OCI-LY1 (cell line): ENCODE results near the gene JUNB.
A peak's percentile ranks its signal among the peaks of the same experiment; 100 is the strongest.

Experiments
- H2AFZ ChIP-seq: fragments of 200-600 bp; sonication (generic), shearing (Covaris generic); 2 replicates; pipeline ENCODE4 v1.6.0; 2014; ENCODE audit warnings: antibody characterized with exemption, mild to moderate bottlenecking, low read length
- H3F3A ChIP-seq: fragments of 200-600 bp; sonication (generic), shearing (Covaris generic); 2 replicates; pipeline ENCODE4 v1.6.0; 2014; ENCODE audit warnings: mild to moderate bottlenecking, antibody characterized with exemption, low read length, moderate library complexity; ENCODE audit not compliant: insufficient read depth
- H3K27ac ChIP-seq: fragments of 200-600 bp; sonication (generic); 2 replicates; pipeline ENCODE4 v1.5.1; 2014; ENCODE audit warnings: low read length, mixed run types, mild to moderate bottlenecking, low read depth; ENCODE audit not compliant: poor library complexity, severe bottlenecking
- H3K27me3 ChIP-seq: fragments of 200-600 bp; sonication (generic); 2 replicates; pipeline ENCODE4 v1.6.0; 2014; ENCODE audit warnings: antibody characterized with exemption, mild to moderate bottlenecking, low read length, moderate library complexity; ENCODE audit not compliant: insufficient read depth
- H3K36me3 ChIP-seq: fragments of 200-600 bp; sonication (generic); 2 replicates; pipeline ENCODE4 v1.6.1; 2014; ENCODE audit warnings: mild to moderate bottlenecking, antibody characterized with exemption, low read length, moderate library complexity, mixed read lengths; ENCODE audit not compliant: insufficient read depth
- H3K4me1 ChIP-seq: fragments of 200-600 bp; sonication (generic); 2 replicates; pipeline ENCODE4 v1.5.1; 2014; ENCODE audit warnings: mild to moderate bottlenecking, low read length, moderate library complexity; ENCODE audit not compliant: insufficient read depth, severe bottlenecking
- H3K4me2 ChIP-seq: fragments of 200-600 bp; sonication (generic), shearing (Covaris generic); 2 replicates; pipeline ENCODE4 v1.6.1; 2014; ENCODE audit warnings: low read length
- H3K4me3 ChIP-seq: fragments of 200-600 bp; sonication (generic); 2 replicates; pipeline ENCODE4 v1.5.1; 2014; ENCODE audit warnings: low read length, low read depth, mild to moderate bottlenecking, mixed read lengths; ENCODE audit not compliant: poor library complexity, severe bottlenecking
- H3K79me2 ChIP-seq: fragments of 200-600 bp; shearing (Covaris generic); 2 replicates; pipeline ENCODE4 v1.6.1; 2016; ENCODE audit warnings: mixed run types, low read length, mixed read lengths; ENCODE audit not compliant: insufficient read depth
- H3K9ac ChIP-seq: fragments of 200-600 bp; sonication (generic), shearing (Covaris generic); 2 replicates; pipeline ENCODE4 v1.6.1; 2014; ENCODE audit warnings: mild to moderate bottlenecking, low read length, mixed read lengths
- H3K9me2 ChIP-seq: fragments of 200-600 bp; sonication (generic), shearing (Covaris generic); 2 replicates; pipeline ENCODE4 v1.6.1; 2014; ENCODE audit warnings: low read depth, mild to moderate bottlenecking, low read length, mixed read lengths
- H3K9me3 ChIP-seq: fragments of 200-600 bp; shearing (Covaris generic); 2 replicates; pipeline ENCODE4 v1.6.1; 2014; ENCODE audit warnings: low read length, mixed read lengths
- H4K20me1 ChIP-seq: fragments of 200-600 bp; sonication (generic), shearing (Covaris generic); 2 replicates; pipeline ENCODE4 v1.6.0; 2016; ENCODE audit warnings: mild to moderate bottlenecking, low read length; ENCODE audit not compliant: insufficient read depth
- EZH2 ChIP-seq: fragments of 200-600 bp; sonication (generic), shearing (Covaris generic); IDR thresholded peaks from 2 replicates; pipeline ENCODE4 v1.8.0; 2017; ENCODE audit warnings: borderline replicate concordance, mixed run types, mild to moderate bottlenecking, antibody characterized with exemption, low read length, moderate library complexity, mixed read lengths
- TF ChIP-seq, protein P1 (sequence below): fragments of 200-600 bp; sonication (generic), shearing (Covaris generic); IDR thresholded peaks from 2 replicates; pipeline ENCODE4 v1.5.1; 2017; ENCODE audit warnings: mild to moderate bottlenecking, antibody characterized with exemption, low read length, moderate library complexity, mixed read lengths

Gene JUNB

GRCh38 chr19:12764698-12765097 lies 26.6 kb upstream of the JUNB start:
- TF ChIP-seq, protein P1, sequence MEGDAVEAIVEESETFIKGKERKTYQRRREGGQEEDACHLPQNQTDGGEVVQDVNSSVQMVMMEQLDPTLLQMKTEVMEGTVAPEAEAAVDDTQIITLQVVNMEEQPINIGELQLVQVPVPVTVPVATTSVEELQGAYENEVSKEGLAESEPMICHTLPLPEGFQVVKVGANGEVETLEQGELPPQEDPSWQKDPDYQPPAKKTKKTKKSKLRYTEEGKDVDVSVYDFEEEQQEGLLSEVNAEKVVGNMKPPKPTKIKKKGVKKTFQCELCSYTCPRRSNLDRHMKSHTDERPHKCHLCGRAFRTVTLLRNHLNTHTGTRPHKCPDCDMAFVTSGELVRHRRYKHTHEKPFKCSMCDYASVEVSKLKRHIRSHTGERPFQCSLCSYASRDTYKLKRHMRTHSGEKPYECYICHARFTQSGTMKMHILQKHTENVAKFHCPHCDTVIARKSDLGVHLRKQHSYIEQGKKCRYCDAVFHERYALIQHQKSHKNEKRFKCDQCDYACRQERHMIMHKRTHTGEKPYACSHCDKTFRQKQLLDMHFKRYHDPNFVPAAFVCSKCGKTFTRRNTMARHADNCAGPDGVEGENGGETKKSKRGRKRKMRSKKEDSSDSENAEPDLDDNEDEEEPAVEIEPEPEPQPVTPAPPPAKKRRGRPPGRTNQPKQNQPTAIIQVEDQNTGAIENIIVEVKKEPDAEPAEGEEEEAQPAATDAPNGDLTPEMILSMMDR, result no peak
- TF ChIP-seq EZH2, result no peak
- Histone ChIP-seq H3K9ac (no peak overlapping the region), H3K4me2 (no peak overlapping the region), H3K9me3 (no peaks in the 10 kb centered on the region), H2AFZ (no peak overlapping the region), H3F3A (no peaks in the 10 kb centered on the region), H3K36me3 (0 out of 2 replicates have a peak, but pooled peaks cover 6% of the 10 kb centered on the region), H3K9me2 (no peaks in the 10 kb centered on the region), H3K79me2 (no peaks in the 10 kb centered on the region), H3K27me3 (no peaks in the 10 kb centered on the region), H4K20me1 (no peaks in the 10 kb centered on the region), H3K4me1 (peaks cover 7% of the 10 kb centered on the region), H3K27ac (no peak overlapping the region), H3K4me3 (no peak overlapping the region)

DNA sequence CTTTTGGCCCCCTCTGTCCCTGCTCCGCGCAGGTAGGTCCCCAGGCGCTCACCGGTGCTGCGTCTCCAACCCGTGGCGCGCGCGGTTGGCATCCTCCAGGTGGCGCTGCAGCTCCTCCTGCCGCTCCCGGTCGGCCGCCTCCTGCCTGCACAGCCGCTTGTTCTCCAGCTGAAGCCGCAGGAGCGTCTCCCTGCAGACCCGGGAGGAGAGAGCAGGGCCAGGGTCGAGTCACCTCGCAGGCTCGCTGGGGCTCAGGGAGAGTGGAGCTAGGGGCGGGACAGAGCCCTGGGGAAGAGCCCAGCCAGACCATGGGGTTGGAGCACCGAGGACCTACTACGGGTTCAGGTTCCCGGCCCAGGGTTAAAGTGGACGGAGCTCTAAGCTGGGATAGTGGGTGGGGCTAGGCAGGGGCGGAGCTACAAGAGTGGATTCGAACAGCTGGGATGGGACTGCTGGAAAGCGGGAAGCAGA lies 25.2 kb upstream of the JUNB start:
- no peaks in the 10 kb centered on the region for H3K79me2 ChIP-seq
- H3K36me3 ChIP-seq, result 0 out of 2 replicates have a peak, but pooled peaks cover 6% of the 10 kb centered on the region
- H2AFZ ChIP-seq, result no peak overlapping the region
- H3K4me3 ChIP-seq, result peak overlapping the region; percentile 18
- H3F3A ChIP-seq, result no peaks in the 10 kb centered on the region
- peaks cover 12% of the 10 kb centered on the region for H3K4me1 ChIP-seq
- TF ChIP-seq EZH2, result no peak
- TF ChIP-seq, protein P1, result peak; percentile 91
- H3K4me2 ChIP-seq, result peak overlapping the region; percentile 35
- H4K20me1 ChIP-seq, result no peaks in the 10 kb centered on the region
- no peaks in the 10 kb centered on the region for H3K9me3 ChIP-seq
- H3K9me2 ChIP-seq, result no peaks in the 10 kb centered on the region
- no peak overlapping the region for H3K27ac ChIP-seq
- no peak overlapping the region for H3K9ac ChIP-seq
- H3K27me3 ChIP-seq, result no peaks in the 10 kb centered on the region

GRCh38 chr19:12767150-12767549 lies 24.1 kb upstream of the JUNB start:
- no peak overlapping the region for H3K9ac ChIP-seq
- peaks cover 12% of the 10 kb centered on the region for H3K4me1 ChIP-seq
- H3K27ac ChIP-seq, result no peak overlapping the region

More at GRCh38 chr19:12767150-12767549, 24.1 kb upstream of the JUNB start:
- 0 out of 2 replicates have a peak, but pooled peaks cover 6% of the 10 kb centered on the region for H3K36me3 ChIP-seq
- H3F3A ChIP-seq, result no peaks in the 10 kb centered on the region
- no peaks in the 10 kb centered on the region for H3K27me3 ChIP-seq
- H3K4me3 ChIP-seq, result no peak overlapping the region
- H3K79me2 ChIP-seq, result no peaks in the 10 kb centered on the region
- TF ChIP-seq EZH2, result no peak
- TF ChIP-seq, protein P1, result no peak
- no peaks in the 10 kb centered on the region for H3K9me3 ChIP-seq
- no peak overlapping the region for H3K4me2 ChIP-seq
- H2AFZ ChIP-seq, result no peak overlapping the region
- no peaks in the 10 kb centered on the region for H3K9me2 ChIP-seq
- H4K20me1 ChIP-seq, result no peaks in the 10 kb centered on the region
